Esophagus squamous epithelium (tissue), 4 donors: Measurements from ENCODE around the gene SEBOX.

Experiments
- POLR2A ChIP-seq, 4 donors: fragments of 450-650 bp; IDR thresholded peaks; one replicate each; pipeline ENCODE4 v1.6.1; 2017; ENCODE audit warnings: antibody characterized with exemption in 4 of 4, mild to moderate bottlenecking in 4 of 4, moderate library complexity in 3 of 4
- TF ChIP-seq, protein P1 (sequence below), 6 experiments: fragments of 450-650 bp in 4 of 6; fragments of 200-600 bp in 2 of 6; sonication (generic) in 2 of 6; IDR thresholded peaks; one replicate each; pipeline ENCODE4 v1.5.1; 2016 to 2019; ENCODE audit warnings: antibody characterized with exemption in 6 of 6, mild to moderate bottlenecking in 4 of 6, moderate library complexity in 4 of 6

DNA sequence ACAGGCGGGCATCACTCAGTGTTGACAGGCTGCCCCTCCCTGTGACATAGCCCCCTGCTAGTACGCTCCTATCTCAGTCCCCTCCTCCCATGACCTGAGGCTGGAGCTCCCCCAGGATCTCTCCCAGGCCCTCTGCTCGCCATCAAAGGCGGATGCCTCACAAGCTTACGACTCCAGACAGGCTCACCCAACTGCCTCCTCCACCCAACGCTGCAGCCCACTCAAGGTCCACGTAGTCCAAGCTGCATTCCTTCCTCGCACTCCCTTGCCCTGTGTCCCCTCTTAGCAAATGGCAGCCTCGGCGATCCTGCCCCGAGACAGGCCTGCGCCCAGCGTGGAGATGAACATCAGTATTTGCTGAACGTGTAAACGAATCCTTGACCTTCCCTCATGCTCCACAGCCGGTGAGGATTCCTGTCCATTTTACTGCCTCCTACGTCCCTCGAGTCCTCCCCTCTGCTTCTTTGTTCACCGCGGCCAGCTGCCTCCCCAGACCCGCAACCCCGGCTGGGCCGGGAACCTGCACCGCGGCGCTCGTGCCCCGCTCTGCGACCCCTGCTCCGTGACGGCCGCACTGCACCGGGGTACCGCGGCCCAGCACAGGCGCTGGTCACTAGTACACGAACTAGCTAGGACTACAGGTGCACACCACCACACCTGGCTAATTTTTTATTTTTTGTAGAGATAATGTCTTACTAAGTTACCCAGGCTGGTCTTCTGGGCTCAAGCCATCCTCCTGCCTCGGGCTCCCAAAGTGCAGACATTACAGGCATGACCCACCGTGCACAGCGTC, 46.8 kb downstream of the SEBOX start:
- TF ChIP-seq POLR2A (IDR thresholded peaks at IDR 0.05), result no peak
- TF ChIP-seq, protein P1, sequence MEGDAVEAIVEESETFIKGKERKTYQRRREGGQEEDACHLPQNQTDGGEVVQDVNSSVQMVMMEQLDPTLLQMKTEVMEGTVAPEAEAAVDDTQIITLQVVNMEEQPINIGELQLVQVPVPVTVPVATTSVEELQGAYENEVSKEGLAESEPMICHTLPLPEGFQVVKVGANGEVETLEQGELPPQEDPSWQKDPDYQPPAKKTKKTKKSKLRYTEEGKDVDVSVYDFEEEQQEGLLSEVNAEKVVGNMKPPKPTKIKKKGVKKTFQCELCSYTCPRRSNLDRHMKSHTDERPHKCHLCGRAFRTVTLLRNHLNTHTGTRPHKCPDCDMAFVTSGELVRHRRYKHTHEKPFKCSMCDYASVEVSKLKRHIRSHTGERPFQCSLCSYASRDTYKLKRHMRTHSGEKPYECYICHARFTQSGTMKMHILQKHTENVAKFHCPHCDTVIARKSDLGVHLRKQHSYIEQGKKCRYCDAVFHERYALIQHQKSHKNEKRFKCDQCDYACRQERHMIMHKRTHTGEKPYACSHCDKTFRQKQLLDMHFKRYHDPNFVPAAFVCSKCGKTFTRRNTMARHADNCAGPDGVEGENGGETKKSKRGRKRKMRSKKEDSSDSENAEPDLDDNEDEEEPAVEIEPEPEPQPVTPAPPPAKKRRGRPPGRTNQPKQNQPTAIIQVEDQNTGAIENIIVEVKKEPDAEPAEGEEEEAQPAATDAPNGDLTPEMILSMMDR (IDR thresholded peaks at IDR 0.05), result no peak
